Head of caudate nucleus (tissue), 42 donors: ENCODE data around the gene MAN1A1.

Source experiments
- DNase-seq, 42 donors: peaks; one replicate each; pipeline versions ENCODE4 v3.0.0 to v3.0.0-alpha.2; 2020 to 2021; ENCODE audit warnings: mixed read lengths in 7 of 42
- intact Hi-C: fragments of 100-400 bp; cut with DNase I; formaldehyde crosslinking; loops from one replicate; pipeline ENCODE4 v1.15.0; 2022

MAN1A1 gene

DNA sequence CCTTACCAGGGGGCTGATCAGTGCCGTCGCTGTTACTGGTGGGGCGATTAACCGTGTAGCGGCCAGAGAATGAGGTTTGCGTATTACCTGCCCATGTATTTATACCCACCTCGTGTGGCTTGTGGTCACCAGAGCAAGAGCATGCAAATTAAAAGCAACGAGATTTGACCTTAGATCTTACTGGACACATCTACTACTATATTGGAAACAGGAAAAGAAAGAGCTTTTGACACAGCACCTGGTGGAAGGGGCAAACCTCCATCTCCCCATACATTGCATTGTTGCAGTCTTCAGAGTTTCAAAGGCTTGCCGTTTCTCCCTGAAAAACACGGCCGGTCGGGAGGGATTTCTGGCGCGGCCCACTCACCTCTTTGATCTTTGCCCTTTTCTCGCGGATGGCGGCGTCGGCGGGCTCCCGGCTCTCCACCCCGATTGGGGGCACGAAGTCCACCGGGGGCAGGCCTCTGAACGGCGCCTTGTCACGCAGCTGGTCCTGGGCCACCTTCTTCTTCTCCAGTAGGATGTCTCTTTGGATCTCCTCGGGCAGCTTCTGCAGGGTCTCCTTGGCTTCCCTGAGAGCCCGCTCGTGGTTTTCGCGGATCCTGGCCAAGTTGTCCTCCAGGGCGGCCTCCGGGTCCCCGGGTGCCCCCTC is 1.3 kb downstream of the MAN1A1 start:
- peak in 19 of 42 donors; percentile 14 to 58 (median 33) for DNase-seq
- intact Hi-C loops: no loop called here

DNA sequence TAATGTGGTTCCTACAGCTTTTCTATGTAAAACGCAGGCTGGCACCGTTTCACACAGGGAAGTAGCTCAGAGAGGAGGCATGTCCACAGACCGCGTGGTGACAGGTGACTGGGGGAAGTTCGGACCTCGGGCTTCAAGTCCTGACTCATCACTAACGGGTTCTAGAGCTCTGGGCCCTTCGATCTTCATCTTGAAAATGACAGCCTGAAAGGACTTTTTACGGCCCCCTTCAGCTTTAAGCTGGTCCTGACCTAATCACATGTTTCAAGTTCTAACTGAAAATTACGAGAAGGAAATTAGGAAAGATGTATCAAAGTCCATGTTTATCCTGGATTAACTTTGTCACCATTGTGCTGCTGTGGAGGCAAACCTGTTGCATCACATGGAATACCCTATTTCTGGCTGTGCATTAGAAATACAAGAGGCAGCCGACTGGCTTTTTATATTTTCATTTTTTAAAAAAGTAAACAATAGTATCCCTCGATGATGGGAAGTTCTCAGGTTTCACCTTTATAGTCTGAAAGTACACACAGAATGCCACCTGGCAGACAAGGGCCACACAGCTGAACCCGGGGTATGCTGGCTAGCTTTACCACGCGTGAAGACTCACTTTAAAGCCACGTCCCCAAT is 2.0 kb downstream of the MAN1A1 start:
- intact Hi-C loops: no loop called here
- DNase-seq: peak in 23 of 42 donors; percentile 4 to 66 (median 41)

DNA sequence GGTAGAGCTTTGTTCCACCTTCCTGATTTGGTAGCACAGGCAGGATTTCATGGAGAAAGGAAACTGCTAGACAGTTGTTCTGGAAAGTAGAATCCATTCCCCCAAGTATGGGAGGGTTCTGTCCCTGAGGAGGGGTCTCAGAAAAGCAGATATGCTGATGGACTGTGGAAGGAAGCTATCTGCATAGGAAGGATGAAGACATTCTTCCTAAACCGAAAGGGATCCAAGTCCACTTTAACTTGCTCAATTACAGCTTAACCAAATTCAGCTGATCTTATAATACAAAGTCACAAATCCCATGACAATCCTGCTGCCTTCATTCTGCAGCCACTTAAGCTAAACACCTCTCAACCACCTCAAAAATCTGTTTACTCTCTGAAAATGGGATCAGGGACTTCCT is 2.6 kb downstream of the MAN1A1 start:
- intact Hi-C loops: no loop called here
- no peak for DNase-seq

DNA sequence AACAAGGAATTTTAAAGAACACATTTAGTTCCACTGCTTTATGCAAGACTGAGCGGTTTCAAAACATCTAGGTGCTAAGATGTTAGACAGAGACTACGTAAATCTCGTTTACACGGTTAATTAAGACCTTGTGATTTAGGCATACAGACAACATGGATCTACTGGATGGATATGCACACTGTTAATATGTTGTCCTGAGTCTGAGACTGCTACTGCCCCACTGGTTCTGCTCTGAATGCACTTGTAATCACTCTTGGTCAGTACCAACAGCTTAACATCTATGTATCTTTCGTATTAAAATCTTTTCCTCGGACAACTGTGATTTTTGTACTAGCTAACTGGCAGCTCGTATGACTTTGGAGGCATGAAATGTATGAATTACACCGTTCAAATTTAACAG is 3.1 kb downstream of the MAN1A1 start:
- peak in 1 of 42 donors; percentile 28 for DNase-seq

DNA sequence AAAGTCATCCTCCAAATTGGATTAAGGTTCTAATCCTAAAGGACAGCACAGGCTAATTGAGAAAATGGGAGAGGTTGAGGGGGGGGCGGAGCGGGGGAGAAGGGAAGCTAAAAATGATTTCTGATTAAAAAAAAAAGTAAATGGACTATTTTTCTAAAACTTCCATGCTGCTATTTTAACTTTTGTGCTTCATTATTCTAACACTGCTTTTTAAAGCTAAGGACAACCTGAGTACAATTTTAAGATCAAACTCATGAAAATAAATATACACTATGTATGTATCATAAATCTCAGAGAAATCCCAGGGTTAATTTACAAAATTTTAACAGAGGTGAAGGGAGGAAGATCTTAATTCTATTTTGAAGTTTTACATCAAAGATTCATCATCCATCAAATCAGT is 4.4 kb downstream of the MAN1A1 start:
- DNase-seq: no peak
- intact Hi-C loops: no loop called here

More for the DNA sequence above, 3.1 kb downstream of the MAN1A1 start:
- intact Hi-C loops: no loop called here

DNA sequence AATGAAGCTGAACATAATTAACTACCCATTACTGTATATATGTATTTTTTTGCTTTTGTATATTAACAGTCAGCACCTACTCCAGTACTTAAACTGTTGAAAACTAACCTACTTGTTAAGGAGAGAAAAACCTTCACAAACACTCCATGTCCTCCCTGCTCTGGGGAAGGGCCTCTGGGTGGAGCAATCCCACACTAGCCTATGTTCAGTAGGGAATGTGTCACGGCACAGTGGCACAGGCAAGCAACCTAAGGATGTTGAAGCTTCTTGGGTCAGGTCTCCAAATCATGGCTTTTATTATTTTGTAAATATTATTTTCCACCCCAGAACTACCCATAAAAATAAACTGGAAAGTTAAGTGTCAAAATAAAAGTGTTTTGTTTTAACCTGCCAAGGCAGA is 5.3 kb downstream of the MAN1A1 start:
- intact Hi-C loops: no loop called here
- peak in 12 of 42 donors; percentile 21 to 67 (median 44) for DNase-seq

DNA sequence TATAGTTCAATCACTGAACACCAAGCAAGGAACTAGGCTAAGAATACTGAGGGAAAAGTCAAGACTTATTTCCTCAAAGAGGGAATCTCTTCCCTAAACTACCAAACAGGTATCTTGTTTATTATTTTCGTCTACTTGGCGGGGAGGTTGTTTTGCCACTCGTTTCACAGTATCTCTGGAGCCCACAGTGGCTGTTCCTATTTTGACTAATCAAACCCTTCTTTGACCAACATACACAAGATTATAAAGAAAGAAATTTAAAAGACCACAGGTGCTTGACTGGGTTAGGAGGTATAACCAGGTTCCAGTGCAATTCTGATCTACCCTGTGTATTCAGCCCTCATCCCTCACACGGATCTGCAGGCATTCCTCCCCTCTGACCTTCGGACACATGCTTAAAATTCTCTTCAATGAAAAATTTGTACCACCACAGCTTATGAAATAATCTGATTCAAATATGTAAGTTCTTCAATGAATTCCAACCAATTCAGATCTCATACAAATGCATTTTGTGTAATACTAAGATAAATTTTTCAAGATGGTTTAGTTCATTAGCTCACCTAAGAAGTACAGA is 5.9 kb downstream of the MAN1A1 start:
- intact Hi-C loops: no loop called here
- DNase-seq: no peak

DNA sequence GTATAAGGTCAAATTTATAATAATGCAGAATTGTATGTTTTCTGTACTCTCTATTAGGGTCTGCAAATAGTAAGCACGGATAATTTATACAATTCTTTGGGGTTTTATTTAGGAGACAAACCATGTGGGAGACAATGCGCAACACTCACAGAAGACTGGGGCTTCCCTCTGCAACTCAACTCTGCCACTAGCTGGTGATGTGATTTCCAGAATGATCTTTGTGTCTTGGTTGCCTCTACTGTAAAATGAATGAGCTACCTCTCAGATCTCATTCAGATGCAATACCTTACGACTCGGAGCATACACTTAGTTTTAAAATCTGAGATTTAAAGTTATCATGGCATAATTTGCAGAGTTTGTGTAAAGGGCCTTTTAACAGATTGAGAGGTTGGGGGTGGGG is 6.4 kb downstream of the MAN1A1 start:
- intact Hi-C loops: no loop called here
- peak in 2 of 42 donors; percentile 44 to 47 for DNase-seq

DNA sequence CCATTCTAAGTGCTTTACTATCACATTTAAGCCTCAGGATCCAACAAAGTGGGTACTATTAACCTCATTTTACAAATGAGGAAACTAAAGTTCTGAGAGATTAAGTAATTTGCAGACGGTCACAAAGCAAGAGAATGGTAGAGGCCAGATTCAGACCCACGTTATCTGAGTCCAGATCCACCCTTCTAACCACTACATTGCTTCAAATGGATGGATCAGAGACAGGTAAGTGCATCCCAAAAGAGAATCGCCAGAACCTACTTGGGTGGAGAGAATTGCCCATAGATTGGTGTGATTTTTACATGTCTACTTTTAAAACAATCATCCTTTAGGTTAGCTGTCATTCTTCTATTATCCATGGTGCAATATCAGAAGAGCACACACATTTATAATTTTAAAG is 7.1 kb downstream of the MAN1A1 start:
- intact Hi-C loops: no loop called here
- DNase-seq: no peak

DNA sequence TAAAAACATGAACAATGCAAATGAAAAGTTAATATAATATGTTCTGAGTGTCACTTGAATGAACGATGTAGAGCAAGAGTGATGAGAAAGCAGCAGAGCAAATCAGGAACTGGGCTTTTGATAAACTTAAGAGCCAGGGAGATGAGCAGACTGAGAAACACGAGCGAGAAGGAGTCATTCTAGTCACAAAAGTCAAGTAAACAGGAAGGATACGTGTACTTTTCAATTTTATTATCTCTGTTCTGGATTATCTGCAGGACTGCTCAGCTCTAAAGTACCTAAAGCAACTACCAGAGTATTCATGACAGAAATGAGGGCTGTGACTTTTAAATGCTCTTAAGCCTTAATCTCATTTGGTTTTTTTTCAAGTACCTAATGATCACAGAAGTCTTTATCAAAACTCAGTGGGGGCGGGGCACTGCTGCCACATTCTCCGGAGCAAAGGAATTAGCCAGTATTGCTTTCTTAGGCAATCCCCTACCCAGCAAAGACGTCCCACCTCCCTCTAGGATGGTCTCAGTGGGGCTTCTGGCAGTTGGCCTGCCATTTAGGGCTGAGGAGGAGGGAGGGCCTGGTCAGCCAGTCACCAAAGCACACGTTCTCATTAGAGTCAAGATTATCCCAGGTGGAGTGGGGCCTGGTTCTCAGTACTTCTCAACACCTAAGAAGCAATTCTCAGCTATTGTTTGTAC is 8.6 kb downstream of the MAN1A1 start:
- intact Hi-C loops: no loop called here
- peak in 1 of 42 donors; percentile 35 for DNase-seq

DNA sequence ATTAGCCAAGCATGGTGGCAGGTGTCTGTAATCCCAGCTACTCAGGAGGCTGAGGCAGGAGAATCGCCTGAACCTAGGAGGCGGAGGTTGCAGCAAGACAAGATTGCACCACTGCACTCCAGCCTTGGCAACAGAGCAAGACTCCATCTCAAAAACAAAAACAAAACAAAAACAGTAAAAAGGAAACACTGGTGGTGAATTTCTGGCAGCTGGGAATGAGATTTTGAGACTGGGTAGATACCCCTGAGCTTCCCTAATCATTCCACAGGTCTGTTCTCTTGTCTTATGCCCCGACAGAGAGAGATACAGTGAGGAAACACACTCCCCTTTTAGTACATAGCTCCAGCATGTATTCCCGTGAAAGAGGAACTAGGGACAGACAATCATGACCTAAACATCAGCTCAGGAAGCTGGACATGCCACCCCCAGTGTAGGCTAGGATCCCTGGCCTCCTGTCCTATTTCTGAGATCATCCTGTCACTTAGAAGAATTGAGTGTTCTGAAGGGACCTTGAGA is 9.6 kb downstream of the MAN1A1 start:
- no peak for DNase-seq
- intact Hi-C loops: no loop called here

DNA sequence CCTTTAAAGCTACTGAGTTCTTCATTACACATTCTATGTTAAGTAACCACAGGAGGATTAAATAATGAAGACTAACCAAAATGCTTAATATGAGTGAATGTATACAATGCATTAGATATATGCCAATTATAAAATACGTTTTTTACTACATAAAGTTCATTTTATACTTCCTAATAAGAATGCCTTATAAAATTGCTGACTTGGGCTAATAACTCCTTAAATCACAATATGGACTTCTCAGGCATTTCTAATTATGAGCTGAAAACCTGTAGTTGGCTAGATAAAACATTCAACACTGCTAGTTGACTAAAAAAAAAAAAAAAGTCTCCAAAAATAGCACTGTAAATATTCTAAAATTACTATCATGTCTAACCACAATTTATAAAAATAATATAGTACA is 11.8 kb downstream of the MAN1A1 start:
- intact Hi-C loops: no loop called here
- no peak for DNase-seq

DNA sequence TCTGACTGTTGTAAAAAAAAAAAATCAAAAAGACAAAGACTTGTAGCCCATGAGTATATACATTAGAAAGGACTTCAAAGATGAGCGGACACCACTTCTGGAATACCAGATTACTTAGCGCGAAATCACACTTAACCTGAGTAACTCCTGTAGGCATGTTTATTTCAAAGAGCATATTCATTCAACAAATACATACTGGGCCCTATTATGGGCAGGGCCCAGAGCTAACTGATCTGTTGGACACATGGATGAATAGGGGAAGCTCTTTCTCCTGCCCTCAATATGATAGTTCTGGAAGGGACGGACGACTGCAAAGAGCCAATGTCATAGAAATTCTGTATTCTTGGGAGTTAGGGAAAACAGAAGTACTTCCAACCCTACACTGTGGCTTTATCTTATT is 12.3 kb downstream of the MAN1A1 start:
- no peak for DNase-seq
- intact Hi-C loops: no loop called here

DNA sequence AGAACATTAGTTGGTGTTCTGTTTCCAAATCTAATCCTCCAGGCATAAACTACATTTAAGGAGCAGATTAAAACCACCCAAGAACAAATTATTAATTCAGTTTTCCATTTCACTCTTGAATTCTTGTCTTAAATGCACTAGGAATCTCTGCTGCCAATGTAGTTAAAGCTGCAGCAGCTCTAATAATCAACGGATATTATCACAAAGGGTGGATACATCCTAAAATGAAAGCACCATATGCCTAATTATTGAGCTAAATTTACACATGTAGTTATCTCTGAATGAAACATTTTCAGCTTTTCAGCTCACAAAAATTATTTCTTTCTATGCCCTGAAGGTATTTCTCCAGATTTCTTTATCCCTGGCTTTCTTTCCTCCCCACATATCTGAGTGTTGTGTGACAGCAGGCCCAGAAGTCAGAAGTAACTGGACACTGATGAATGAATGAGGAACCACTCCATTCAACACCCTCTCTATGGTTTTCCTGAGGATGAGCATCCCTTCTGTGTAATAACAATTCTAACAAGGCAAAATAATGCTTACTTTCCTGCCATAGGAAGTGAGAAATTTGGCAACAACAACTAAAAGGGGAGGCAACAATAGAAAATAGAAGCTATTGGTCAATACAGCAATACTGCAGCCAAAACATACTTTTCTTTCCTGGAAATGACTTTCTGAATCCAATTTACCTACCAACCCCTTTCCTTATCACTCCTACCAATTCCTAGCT is 14.9 kb downstream of the MAN1A1 start:
- intact Hi-C loops: no loop called here
- DNase-seq: no peak

DNA sequence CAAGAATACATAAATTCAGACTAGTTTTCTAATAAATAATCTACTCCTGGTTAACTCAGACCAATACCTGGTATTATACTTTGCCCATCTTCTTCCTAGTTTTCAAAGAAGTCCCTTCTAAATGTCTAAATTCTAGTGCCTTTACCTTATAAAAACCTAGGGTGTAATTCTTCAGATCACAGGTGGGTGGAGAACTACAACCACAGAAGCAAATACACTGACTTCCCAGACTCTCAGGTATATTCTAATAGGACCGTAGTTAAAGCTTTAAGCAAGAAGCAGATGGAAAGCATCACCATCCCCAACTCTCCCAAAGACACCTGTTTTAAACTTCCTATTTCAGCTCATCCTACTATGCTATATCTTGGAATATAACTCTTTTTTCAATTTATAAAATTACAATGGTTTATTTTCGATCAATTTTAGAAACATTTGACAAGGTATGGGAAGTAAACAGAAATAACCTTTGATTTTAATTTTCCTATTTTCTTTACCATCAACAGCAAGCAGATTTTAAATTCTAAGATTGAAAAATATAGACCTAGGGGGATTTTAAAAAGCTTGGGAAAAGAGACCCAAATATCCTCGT is 15.8 kb downstream of the MAN1A1 start:
- intact Hi-C loops: no loop called here
- no peak for DNase-seq

DNA sequence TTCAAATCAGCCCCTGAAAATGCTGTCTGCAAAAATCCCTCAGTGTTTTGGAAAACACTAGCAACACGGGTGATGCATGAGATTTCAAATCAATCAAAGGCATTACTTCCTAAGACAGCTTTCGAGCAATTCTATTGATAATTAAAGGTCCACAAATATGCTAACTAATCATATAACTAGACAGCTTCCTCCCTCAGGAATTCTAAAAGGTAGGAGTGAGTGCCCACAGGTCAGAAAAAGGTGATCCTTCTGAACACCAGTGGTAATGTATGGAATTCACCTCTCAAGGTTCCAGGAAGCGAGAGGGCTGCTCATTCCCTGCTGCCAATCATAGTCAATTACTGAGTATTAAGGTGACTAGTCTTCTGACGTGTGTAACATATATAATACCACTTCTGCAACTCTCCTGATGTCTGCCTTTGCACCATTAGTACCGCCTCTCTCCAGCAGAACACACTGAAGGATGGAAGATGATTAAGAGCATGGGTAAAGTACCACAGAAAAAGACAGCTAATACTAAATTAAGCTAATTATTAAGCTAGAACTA is 16.4 kb downstream of the MAN1A1 start:
- intact Hi-C loops: no loop called here

DNA sequence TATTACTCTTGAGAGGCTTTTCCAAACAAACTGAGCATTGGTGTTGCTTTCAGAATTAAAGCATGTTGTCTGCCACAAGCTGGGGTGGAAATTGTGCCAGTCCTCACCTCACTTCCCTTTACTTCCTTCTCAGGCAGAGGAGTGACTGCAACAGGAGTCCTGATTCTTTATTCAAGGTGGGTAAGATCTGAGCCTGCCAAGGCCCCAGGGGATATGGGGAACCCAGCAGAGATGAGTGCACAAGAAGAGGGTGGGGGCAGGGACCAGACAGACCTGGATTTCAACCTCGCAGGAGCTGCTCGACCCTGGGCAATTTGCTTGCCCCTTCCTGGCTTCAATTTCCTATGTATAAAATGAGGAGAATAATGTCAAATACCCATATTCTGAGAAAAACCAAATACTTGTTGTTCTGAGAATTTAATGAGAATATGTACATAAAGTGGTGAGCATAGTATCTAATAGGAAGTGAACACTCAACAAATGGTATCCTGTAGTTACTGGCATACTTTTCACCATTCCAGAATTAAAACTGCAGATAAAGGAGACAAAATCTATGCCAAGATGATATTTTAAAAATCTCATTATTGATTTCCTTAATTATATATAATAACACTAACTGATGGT is 17.8 kb downstream of the MAN1A1 start:
- DNase-seq: no peak
- intact Hi-C loops: no loop called here

More for the DNA sequence above, 16.4 kb downstream of the MAN1A1 start:
- no peak for DNase-seq

DNA sequence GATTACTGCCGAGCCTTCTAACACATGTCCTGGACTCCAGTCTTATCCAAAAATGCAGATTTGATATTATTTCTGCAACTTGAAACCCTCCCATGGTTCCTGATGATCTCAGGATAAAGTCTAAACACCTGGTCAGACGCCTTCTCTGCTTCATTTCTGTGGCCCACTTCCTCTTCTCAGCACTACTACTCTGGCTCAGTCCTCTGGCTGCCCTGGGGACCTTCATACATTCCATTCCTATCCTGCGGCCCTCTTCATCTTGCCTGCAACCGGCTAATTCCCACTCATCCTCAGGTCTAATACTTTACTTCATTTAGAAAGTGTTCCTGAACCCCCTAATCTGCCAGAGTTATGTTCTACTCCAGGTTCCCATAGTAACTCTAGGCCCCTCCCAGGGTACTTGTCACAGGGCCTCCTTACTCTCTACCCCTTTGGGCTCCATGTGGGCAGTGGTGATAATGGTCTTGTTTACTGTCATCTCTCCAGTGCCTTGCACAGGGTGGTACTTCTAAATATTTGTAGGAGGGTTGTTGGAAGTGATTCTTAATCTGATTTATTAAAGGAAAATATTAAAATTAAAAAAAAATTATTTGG is 18.9 kb downstream of the MAN1A1 start:
- intact Hi-C loops: no loop called here
- DNase-seq: no peak
